ENCODE data around the gene FGD5.

The FGD5 gene

DNA sequence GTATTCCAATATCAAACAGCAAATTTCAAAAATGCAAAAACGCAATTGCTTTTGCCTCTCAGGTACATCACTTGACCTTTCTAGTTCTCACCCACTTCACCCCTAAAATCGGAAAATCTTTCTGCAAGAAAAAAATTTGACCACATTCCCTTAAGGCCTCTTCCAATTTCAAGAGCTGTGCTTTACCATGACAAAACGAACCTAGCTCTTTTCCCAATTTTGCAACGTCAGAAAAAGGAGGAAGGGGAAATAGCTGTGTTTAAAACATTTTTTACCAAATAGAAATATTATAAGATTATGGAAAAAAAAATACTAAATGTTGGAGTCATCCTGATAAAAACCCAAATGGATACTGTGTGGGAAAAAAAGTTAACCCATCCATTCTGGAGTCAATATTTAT, 127.5 kb downstream of the FGD5 start:
- peak; percentile 23 for DNase-seq

DNA sequence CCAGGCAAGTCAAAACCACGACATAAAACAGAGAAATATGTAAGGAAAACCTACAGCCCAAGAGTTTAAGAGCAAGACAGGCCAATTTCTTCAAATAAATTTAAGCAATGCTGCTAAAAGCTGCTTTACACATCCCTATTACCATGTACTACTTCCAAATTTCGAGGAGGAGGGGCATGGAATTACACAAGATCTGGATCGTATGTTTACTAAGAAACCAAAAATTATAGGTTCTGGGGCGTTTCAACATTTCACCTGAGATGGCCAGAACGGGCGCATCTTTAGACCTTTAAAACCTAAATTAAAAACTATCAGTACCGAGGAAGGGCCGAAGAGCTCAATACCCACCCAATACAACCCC, 128.0 kb downstream of the FGD5 start:
- DNase-seq, result peak; percentile 35

DNA sequence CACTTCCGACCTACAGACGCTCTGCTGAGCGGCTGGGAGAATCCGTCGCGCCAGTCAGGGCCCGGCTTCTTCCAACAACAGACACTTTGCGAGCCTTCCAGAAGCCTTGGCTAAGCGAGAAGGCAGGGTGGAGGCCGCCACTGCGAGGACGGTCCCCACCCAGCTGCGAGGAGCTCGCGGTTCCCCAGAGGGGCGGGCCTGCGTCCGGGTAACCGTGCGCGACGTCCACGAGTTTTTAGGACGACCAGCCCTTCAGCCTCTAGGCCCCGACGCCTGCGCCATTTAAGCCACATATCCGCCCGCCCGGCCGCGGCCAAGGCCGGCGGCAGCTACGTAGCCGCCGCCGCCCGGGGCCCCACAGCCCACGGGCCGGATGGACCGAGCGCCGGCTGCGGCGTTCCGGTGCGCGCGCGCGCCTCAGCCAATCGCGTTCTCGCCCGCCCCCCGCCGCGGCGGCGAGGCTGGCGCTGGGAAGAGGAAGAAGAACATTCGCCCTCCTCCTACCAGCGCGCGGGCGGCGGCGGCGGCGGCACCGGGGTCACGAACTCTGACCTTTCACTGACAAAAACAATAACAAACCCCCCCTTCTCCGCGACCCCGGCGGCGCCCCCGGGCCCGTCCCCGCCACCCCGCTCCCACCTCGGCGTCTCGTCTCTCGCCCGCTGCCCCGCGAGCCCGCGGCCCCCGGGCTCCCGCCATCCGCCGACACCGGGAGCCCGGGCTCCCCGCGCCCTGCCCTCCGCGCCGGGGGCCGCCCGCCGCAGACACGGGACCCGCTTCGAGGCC, 128.5 kb downstream of the FGD5 start, which contains the start of gene NR2C2:
Gene NR2C2 (plus strand): TSS at position 484 of the 786 bp plus-strand sequence. CDS start 56,332 bp downstream, outside the sequence.
- peak; percentile 94 for DNase-seq

DNA sequence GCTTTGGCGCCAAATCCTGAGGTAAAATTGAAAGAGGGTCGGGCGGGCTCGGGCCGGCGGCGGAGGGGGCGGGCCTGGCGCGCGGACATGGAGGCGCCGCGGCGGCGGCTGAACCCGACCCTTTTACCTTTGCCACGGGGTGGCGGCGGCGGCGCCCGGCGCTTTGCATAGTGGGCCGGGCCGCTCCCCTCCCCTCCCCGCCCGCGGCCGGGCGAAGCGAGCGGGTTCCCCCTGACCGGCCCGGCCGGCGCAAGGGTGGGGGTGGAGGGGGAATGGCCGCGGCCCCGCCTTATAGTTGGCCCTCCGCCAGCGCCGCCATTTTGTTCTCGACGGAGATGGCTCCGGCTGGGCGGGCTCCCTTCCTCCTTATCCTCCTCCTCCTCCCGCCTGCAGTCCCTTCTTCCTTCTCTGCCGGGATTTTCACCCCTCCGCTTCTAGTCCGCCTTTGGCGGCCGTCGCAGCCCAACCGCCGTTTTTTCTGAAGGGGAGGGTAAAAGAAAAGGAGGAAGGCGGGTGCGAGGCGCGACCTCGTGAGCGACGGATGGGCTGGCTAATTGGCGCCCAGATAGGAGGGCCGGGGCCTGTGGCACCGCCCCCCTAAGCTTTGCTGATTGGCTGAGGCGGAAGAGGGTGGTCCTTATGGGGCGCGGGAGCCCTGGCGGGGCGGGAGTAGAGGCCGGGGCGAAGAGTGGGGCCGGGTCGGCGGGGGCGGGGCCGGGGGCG, 129.3 kb downstream of the FGD5 start:
- peak; percentile 98 for DNase-seq

DNA sequence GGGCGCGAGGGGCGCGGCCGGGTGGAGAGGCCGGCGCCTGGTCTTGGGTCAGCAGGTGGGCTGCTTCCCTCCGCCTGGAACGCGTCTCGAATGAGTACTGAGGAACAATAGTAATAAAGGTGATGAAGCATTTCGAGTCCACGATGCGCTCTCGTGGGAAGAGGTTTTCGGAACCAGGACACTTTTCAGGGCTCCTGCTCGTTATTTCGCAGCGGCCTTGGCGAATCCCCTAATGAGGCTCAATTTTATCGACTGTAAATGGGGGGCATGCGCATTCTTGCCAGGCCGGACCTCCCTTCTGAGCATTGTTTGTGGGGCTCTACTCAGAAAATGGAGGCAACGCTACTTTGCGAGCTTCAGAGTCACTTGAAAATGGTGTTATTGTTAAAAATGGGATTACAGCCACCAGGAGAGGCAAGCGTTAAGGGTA, 129.9 kb downstream of the FGD5 start:
- no peak for DNase-seq

DNA sequence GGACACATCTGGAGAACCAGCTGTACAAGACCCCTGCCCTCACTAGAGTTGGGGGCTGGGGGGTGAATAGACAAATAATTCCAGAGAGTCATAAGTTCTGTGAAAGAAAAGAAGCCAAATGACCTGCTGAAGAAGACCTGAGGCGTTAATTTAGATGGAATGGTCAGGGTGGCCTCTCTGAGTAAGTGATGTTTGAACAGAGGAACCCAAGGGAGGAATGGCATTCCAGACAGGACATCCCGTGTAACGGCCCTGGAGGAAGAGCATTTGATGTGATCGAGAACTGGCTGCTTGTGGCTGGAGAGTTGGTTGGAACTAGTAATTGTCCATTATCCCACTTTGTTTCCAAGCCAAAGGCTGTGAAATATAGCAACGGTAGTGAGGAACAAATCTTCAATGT, 130.4 kb downstream of the FGD5 start:
- no peak for DNase-seq

DNA sequence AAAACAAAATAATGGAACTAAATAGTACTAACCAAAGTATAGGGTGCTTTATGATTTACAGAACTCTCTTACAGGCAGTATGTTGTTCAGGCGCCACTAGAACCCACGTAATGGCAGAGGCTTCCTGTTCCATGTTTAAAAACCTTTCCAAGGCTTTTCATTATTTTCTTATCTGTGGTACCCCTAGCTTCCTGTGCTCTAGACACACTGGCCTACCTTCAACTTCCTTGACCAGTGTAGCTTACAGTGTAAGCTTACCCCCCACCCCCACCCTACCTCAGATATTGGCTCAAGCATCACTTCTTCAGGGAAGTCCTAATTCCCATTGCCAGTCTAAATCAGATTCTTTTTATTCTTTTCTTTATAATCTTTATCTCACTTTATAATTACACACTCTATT, 131.5 kb downstream of the FGD5 start:
- no peak for DNase-seq

DNA sequence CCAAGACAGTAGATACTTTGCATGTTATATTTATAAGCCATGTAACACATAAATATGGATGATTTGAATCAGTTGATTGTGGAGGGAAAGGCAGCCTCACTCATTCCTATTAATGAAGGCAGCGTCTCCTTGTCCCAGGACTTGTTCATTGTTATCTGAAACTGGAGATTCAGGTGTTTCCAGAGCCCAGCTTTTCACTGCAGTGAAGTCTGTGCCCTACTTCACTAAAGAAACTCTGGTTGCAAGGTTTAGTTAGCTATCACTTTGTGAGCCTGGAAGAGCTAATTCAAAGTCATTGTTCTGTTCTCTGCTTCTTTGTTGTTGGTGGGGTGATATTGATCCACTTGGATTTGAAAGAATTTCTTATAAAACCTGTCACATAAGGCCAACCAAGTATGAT, 138.4 kb downstream of the FGD5 start:
- DNase-seq, result no peak

DNA sequence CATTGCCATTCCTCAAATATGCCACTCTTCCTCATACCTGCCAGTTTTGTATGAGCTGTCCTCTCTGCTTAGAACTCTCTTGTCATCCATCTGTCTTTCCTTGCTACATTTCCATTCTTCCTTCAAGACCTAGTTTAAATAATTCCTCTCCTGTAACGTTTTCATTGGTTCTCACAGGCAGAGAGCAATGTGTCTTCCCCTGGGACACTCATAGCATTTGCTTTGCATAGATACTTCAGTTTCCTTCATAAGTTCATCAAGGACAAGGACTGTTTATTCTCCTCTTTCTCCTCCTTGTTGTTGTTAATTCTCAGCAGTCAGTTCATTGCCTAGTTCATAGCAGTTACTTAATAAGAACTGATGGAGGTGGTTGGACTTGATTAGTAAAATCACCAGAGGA, 139.2 kb downstream of the FGD5 start:
- no peak for DNase-seq

DNA sequence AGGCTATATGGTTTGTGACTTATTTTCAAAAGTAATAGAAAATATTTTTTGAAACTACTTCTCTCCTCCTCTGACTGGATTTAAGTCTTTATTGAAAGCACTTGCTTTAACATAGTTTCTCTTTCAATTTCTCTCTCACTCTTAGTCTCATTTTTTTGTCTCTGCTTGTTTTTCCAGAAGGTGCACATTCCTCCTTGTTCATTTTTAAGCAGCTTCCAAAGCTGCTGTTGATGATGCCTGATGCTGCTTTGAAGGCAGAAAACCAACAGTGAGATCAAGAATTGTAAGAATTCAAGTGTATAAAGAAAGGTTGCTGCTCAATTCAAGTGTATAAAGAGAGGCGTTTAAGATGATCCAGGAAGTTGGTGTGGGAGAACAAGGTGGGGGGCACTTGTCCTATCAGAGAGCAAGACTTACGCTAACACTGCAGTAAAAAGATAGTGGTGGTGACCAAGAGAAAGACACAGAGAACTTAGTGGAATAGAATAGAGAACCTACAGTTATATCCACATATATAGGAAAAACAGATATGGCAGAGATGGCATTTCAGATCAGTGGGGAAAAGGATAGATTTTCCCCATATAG, 140.7 kb downstream of the FGD5 start:
- DNase-seq, result peak; percentile 25

DNA sequence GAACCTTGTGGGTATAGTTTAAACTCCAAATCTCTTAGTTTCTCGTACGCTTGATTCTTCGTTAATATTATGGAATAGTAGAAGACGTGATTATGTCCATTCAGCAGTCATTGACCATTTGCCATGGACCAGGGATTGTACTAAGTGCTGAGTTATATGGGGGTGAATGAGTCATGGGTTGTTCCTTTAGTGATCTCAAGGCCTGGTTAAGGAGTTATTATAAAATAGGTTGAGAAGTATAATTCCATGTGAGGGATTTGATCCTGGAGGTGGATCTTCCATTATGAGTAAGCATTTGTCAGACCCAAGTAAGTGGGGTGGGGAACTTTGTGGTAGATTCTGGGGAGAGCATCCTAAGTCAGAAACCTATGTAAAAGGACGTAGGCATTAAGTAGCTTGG, 144.0 kb downstream of the FGD5 start:
- DNase-seq, result no peak

DNA sequence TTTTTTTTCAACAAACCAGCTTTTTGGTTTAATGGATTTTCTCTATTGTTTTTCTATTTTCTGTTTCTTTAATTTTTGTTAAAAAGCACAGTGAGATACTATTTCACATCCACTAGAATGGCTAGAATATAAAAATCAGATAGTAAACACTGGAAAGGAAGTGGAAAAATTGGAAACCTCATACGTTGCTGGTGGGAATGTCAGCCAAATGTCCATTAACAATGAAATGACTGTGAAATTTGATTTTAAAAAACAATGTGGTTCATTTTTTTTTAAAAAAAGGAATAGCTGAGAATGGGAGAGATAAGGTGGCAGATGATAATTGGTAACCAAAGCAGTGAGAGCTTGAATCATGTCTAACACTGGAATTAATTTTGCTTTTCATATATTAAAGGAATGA, 148.5 kb downstream of the FGD5 start:
- DNase-seq, result no peak

DNA sequence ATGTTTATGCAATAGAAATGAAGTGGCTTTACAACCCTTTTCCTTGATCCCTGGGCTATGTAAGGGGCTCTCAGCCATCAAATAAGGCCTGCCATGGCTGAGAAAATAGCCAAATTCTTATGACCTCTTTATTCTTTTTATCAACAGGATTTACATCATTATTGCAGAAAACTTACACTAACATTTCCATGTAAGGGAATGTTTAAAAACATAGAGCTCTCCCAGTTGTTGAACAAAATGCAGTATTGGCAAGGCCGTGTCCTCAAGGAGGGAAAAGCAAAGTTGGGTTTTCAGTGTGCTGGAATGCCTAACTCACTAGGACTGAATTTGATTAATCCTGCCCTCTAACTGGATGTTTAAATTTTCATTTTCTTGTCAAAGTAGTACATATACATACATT, 150.9 kb downstream of the FGD5 start:
- no peak for DNase-seq

DNA sequence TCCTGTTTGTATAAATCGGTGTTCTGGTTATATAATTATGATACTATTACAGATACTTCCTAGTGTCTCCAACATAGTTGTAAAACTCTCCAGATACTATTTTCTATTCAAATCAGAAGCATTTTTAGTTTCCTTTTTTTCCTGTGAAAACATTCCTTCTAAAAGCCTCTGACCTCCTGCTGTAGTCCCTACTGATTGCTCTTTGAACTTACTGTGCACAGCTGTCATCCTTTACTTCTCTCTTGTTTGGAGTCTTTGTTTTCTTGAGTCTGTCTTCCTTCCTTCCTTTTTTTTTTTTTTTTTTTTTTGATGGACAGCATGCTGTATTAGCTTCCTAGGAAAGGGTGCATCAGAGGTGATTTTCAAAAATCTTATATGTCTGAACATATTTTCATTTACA, 157.6 kb downstream of the FGD5 start:
- DNase-seq, result no peak

DNA sequence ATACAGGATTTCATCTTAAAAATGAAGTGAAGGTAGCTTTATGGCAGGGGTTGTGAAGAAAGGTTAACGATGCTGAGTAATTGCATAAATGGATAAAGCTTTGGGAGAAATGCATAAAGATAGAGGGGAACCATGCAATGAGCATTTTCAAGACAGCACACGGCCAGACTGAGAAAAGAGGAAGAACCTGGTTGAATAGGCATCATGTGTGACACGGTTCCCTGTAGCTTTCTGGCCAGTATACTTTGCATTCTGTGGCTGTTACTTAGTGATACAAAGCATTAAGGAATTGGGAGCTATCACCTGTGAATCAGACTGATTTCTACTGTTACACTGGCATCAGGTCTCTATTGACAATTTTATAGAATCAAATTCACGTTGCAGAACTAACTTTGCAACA, 161.9 kb downstream of the FGD5 start:
- peak; percentile 39 for DNase-seq
